ENCODE data around the gene ABHD18. TPM values are rescaled to one million over a fixed set of nuclear protein-coding genes. Genes with fewer than 3 reads are reported as not detected.

The ABHD18 gene
- total RNA-seq (2021) (8.4 and 10.1 TPM in 2 replicates), Bru-seq, nascent RNA (percentile 65 among the genes with signal in this experiment), BruChase-seq, experiment 1, labeled RNA remaining after a 2-hour chase (percentile 71 among the genes with signal in this experiment), BruChase-seq, experiment 2, labeled RNA remaining after a 6-hour chase (percentile 68 among the genes with signal in this experiment)
- long read RNA-seq, full-length matches to known transcripts, result 3 of 10 reads
- long read RNA-seq, partial matches to known transcripts, result 1 of 10 reads
- long read RNA-seq, other reads (novel, unspliced or antisense), result 6 of 10 reads

- BruUV-seq (replicated peaks), result TSS peak; percentile 35
- no peaks in the 10 kb centered on the region for H3K9me3 ChIP-seq (ENCODE audit: low read depth, low read length, poor library complexity, severe bottlenecking)
- H3K36me3 ChIP-seq (ENCODE audit: insufficient read depth, low read length, poor library complexity, severe bottlenecking), result no peaks in the 10 kb centered on the region
- no peaks in the 10 kb centered on the region for H3K27me3 ChIP-seq (replicated peaks; ENCODE audit: insufficient read depth, low read depth, low read length, poor library complexity)
- peak within 1 kb of the TSS; percentile 86 for H3K27ac ChIP-seq (ENCODE audit: low read depth, low read length, poor library complexity, severe bottlenecking)
- ChIA-PET POLR2A (ENCODE audit: low non-redundant PET) (no interaction called here), CTCF (interaction anchor here (0.7 kb wide), 1 partner anchor 1441 kb away, joined by 7 read pairs; no protein-coding TSS in a partner anchor)
- DNase-seq (ENCODE audit: low spot score), result peak; percentile 95
- H3K4me1 ChIP-seq (ENCODE audit: insufficient read depth, low read length, poor library complexity, severe bottlenecking), result no peaks in the 10 kb centered on the region
- intact Hi-C loops (cut with micrococcal nuclease; ENCODE audit: unreplicated experiment), result no loop called here
- peak within 1 kb of the TSS; percentile 76 for H3K4me3 ChIP-seq (ENCODE audit: low read depth, low read length, poor library complexity, severe bottlenecking)
- TF ChIP-seq EZH2 (IDR thresholded peaks at IDR 0.05; ENCODE audit: borderline replicate concordance, low read depth, low read length, poor library complexity, severe bottlenecking), result no peak
- TF ChIP-seq CTCF (conservative IDR thresholded peaks at IDR 0.05; ENCODE audit: low read depth, low read length), result peak; percentile 36
These were observed at the start of gene ABHD18, which contains the start of gene MFSD8 for GRCh38 chr4:127965062-127965802. TSS of gene ABHD18 (plus strand) at chr4:127965406. CDS start at chr4:127982956, 17,550 bp downstream. TSS of gene MFSD8 (minus strand) at chr4:127965173. CDS start at chr4:127965133, 40 bp downstream.

GRCh38 chr4:127916512-127916911, 48.7 kb upstream of the ABHD18 start:
- H3K27me3 ChIP-seq (replicated peaks; ENCODE audit: insufficient read depth, low read depth, low read length, poor library complexity), result no peaks in the 10 kb centered on the region
- H3K36me3 ChIP-seq (ENCODE audit: insufficient read depth, low read length, poor library complexity, severe bottlenecking), result peaks cover 6% of the 10 kb centered on the region
- H3K9me3 ChIP-seq (ENCODE audit: low read depth, low read length, poor library complexity, severe bottlenecking), result no peaks in the 10 kb centered on the region
- intact Hi-C loops (cut with micrococcal nuclease; ENCODE audit: unreplicated experiment), result no loop called here
- DNase-seq (ENCODE audit: low spot score), result no peak
- POLR2A ChIA-PET (ENCODE audit: low non-redundant PET), result interaction anchor here (0.6 kb wide), 1 partner anchor 32 kb away, joined by 4 read pairs; no protein-coding TSS in a partner anchor
- H3K4me1 ChIP-seq (ENCODE audit: insufficient read depth, low read length, poor library complexity, severe bottlenecking), result no peaks in the 10 kb centered on the region
- no peak overlapping the region for H3K27ac ChIP-seq (ENCODE audit: low read depth, low read length, poor library complexity, severe bottlenecking)
- CTCF ChIA-PET, result no interaction called here
- TF ChIP-seq EZH2 (IDR thresholded peaks at IDR 0.05; ENCODE audit: borderline replicate concordance, low read depth, low read length, poor library complexity, severe bottlenecking) (no peak), CTCF (conservative IDR thresholded peaks at IDR 0.05; ENCODE audit: low read depth, low read length) (no peak)
- BruUV-seq (replicated peaks), result no TSS peak
- H3K4me3 ChIP-seq (ENCODE audit: low read depth, low read length, poor library complexity, severe bottlenecking), result no peak overlapping the region

DNA sequence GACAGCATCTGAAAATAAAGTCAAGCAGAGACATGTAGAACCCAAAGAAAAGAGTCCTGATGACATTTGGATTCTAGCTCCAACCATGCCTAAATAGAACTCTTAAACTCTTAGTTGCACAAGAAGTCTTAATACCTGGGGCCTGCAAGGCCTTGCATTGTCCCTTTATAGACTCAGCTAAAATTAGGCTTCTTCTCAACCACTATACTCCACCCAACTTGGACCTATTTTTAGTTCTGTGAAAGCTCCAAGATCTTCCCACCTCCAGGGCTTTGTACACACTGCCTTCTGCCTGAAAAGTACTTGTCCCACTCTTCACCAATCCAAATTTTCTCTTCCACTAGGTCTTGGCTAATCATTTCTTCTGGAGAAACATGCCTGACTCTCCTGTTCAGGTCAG, 48.1 kb upstream of the ABHD18 start:
- H3K9me3 ChIP-seq (ENCODE audit: low read depth, low read length, poor library complexity, severe bottlenecking), result no peaks in the 10 kb centered on the region
- CTCF ChIA-PET, result no interaction called here
- peaks cover 6% of the 10 kb centered on the region for H3K36me3 ChIP-seq (ENCODE audit: insufficient read depth, low read length, poor library complexity, severe bottlenecking)
- H3K27ac ChIP-seq (ENCODE audit: low read depth, low read length, poor library complexity, severe bottlenecking), result no peak overlapping the region
- BruUV-seq (replicated peaks), result no TSS peak
- intact Hi-C loops (cut with micrococcal nuclease; ENCODE audit: unreplicated experiment), result no loop called here
- H3K27me3 ChIP-seq (replicated peaks; ENCODE audit: insufficient read depth, low read depth, low read length, poor library complexity), result no peaks in the 10 kb centered on the region
- no peak for DNase-seq (ENCODE audit: low spot score)
- POLR2A ChIA-PET (ENCODE audit: low non-redundant PET), result interaction anchor here (0.6 kb wide), 1 partner anchor 33 kb away, joined by 4 read pairs; no protein-coding TSS in a partner anchor
- H3K4me3 ChIP-seq (ENCODE audit: low read depth, low read length, poor library complexity, severe bottlenecking), result no peak overlapping the region
- no peak for TF ChIP-seq CTCF (conservative IDR thresholded peaks at IDR 0.05; ENCODE audit: low read depth, low read length)
- no peak for TF ChIP-seq EZH2 (IDR thresholded peaks at IDR 0.05; ENCODE audit: borderline replicate concordance, low read depth, low read length, poor library complexity, severe bottlenecking)
- H3K4me1 ChIP-seq (ENCODE audit: insufficient read depth, low read length, poor library complexity, severe bottlenecking), result no peaks in the 10 kb centered on the region

Data from A673 (cell line).